IMR-90 (cell line): Measurements from ENCODE around the gene PC. TPM values are rescaled to one million over a fixed set of nuclear protein-coding genes. Genes with fewer than 3 reads are reported as not detected.

ENCODE experiments used
- ATAC-seq: fragments of 200-7000 bp; cut with Tn5 transposase; 2 replicates; pipeline ENCODE4 v1.9.1; 2020; ENCODE audit warnings: low read depth, mild to moderate bottlenecking, moderate library complexity
- BruUV-seq: library from RNA; stranded (reverse); fragments of 400-500 nt; replicated peaks from 2 replicates; lab custom pipeline; 2021; lab: Mats Ljungman, UMichigan
- CTCF ChIA-PET: fragments of 300-600 bp; formaldehyde crosslinking; extraction: SDS; loops from one replicate; lab custom pipeline; 2021; ENCODE audit warnings: antibody characterized with exemption; lab: Yijun Ruan, JAX
- POLR2A ChIA-PET: fragments of 300-600 bp; sonication (Branson Sonifier 250); formaldehyde crosslinking; loops from one replicate; lab custom pipeline; 2022; ENCODE audit warnings: antibody characterized with exemption; ENCODE audit not compliant: unreplicated experiment; lab: Charles Lee
- DNase-seq: peaks from one replicate; pipeline ENCODE4 v3.0.0; 2013
- H2AFZ ChIP-seq: replicated peaks from 2 replicates; pipeline ENCODE3; 2013; ENCODE audit warnings: low read length, mild to moderate bottlenecking; ENCODE audit not compliant: poor library complexity
- H2AK5ac ChIP-seq: 2 replicates; pipeline ENCODE4 v1.6.1; 2013; ENCODE audit warnings: low read depth, low read length, inconsistent platforms
- H2AK9ac ChIP-seq: replicated peaks from 2 replicates; pipeline ENCODE3; 2013; ENCODE audit warnings: mild to moderate bottlenecking, low read depth, low read length, moderate library complexity; ENCODE audit not compliant: poor library complexity
- H2BK120ac ChIP-seq: 2 replicates; pipeline ENCODE4 v1.6.1; 2013; ENCODE audit warnings: low read depth, low read length, inconsistent platforms
- H2BK15ac ChIP-seq: 3 replicates; pipeline ENCODE4 v1.6.1; 2013; ENCODE audit warnings: low read depth, low read length, inconsistent platforms
- H2BK20ac ChIP-seq: 2 replicates; pipeline ENCODE4 v1.6.1; 2013; ENCODE audit warnings: low read depth, mild to moderate bottlenecking, inconsistent platforms, low read length, moderate library complexity
- H2BK5ac ChIP-seq: 2 replicates; pipeline ENCODE4 v1.6.1; 2013; ENCODE audit warnings: mild to moderate bottlenecking, low read depth, low read length, inconsistent platforms; ENCODE audit not compliant: poor library complexity, severe bottlenecking
- H3K14ac ChIP-seq: replicated peaks from 2 replicates; pipeline ENCODE4 v1.6.1; 2013; ENCODE audit warnings: low read depth, low read length, inconsistent platforms
- H3K18ac ChIP-seq: 2 replicates; pipeline ENCODE4 v1.6.1; 2013; ENCODE audit warnings: low read depth, low read length, control low read depth
- H3K23ac ChIP-seq: 2 replicates; pipeline ENCODE4 v1.6.1; 2013; ENCODE audit warnings: low read depth, low read length, inconsistent platforms
- H3K27ac ChIP-seq: 2 replicates; pipeline ENCODE4 v1.5.1; 2013; ENCODE audit warnings: mild to moderate bottlenecking, control low read depth, low read length; ENCODE audit not compliant: insufficient read depth
- H3K27me3 ChIP-seq: 2 replicates; pipeline ENCODE4 v1.6.1; 2013; ENCODE audit warnings: low read length; ENCODE audit not compliant: control insufficient read depth, insufficient read depth
- H3K36me3 ChIP-seq: 2 replicates; pipeline ENCODE4 v1.6.1; 2013; ENCODE audit warnings: low read length, mixed read lengths; ENCODE audit not compliant: control insufficient read depth, insufficient read depth
- H3K4ac ChIP-seq: 2 replicates; pipeline ENCODE4 v1.6.1; 2013; ENCODE audit warnings: low read depth, low read length, inconsistent platforms
- H3K4me1 ChIP-seq: 2 replicates; pipeline ENCODE4 v1.6.1; 2013; ENCODE audit warnings: low read length, mixed read lengths; ENCODE audit not compliant: control insufficient read depth, insufficient read depth
- H3K4me2 ChIP-seq: 2 replicates; pipeline ENCODE4 v1.6.1; 2013; ENCODE audit warnings: low read depth, mild to moderate bottlenecking, control low read depth, low read length, moderate library complexity
- H3K4me3 ChIP-seq: 2 replicates; pipeline ENCODE4 v1.5.1; 2013; ENCODE audit warnings: low read depth, mild to moderate bottlenecking, control low read depth, low read length, moderate library complexity; ENCODE audit not compliant: insufficient read depth
- H3K56ac ChIP-seq: 2 replicates; pipeline ENCODE4 v1.6.1; 2013; ENCODE audit warnings: low read length, inconsistent platforms; ENCODE audit not compliant: insufficient read depth; ENCODE audit errors: extremely low read depth
- H3K79me1 ChIP-seq, 2 experiments: 2 replicates each; pipeline ENCODE4 v1.6.1; 2013; ENCODE audit warnings: low read length in 2 of 2, inconsistent platforms in 1 of 2, low read depth in 1 of 2
- H3K9ac ChIP-seq: 2 replicates; pipeline ENCODE4 v1.6.1; 2013; ENCODE audit warnings: low read depth, low read length, control low read depth
- H3K9me1 ChIP-seq: 2 replicates; pipeline ENCODE4 v1.6.1; 2013; ENCODE audit warnings: low read length, inconsistent platforms; ENCODE audit not compliant: insufficient read depth
- H3K9me3 ChIP-seq: 2 replicates; pipeline ENCODE4 v1.6.1; 2013; ENCODE audit warnings: low read length; ENCODE audit not compliant: control insufficient read depth, insufficient read depth
- H4K20me1 ChIP-seq: 2 replicates; pipeline ENCODE4 v1.6.1; 2013; ENCODE audit warnings: low read length, inconsistent platforms; ENCODE audit not compliant: insufficient read depth
- H4K5ac ChIP-seq: 2 replicates; pipeline ENCODE4 v1.6.1; 2013; ENCODE audit warnings: mild to moderate bottlenecking, low read depth, low read length, control low read depth
- H4K8ac ChIP-seq, 2 experiments: 2 replicates each; pipeline ENCODE4 v1.6.1; 2013; ENCODE audit warnings: low read depth in 2 of 2, low read length in 2 of 2, control low read depth in 1 of 2, inconsistent platforms in 1 of 2
- H4K91ac ChIP-seq: 2 replicates; pipeline ENCODE4 v1.6.1; 2013; ENCODE audit warnings: low read depth, low read length, inconsistent platforms; ENCODE audit not compliant: insufficient read depth
- BHLHE40 ChIP-seq: fragments of 150-350 bp; IDR thresholded peaks from 2 replicates; pipeline ENCODE4 v1.6.1; 2016; ENCODE audit warnings: mild to moderate bottlenecking, low read depth, low read length
- CHD1 ChIP-seq: IDR thresholded peaks from 2 replicates; pipeline ENCODE4 v1.6.1; 2012; ENCODE audit warnings: low read depth, low read length, improper control_type of control experiment
- FOS ChIP-seq: fragments of 150-350 bp; IDR thresholded peaks from 2 replicates; pipeline ENCODE4 v1.6.1; 2016; ENCODE audit warnings: low read depth, low read length
- MAFK ChIP-seq: IDR thresholded peaks from 2 replicates; pipeline ENCODE4 v1.6.1; 2012; ENCODE audit warnings: low read depth, low read length, improper control_type of control experiment
- MAZ ChIP-seq: IDR thresholded peaks from 2 replicates; pipeline ENCODE4 v1.6.1; 2012; ENCODE audit warnings: low read depth, mild to moderate bottlenecking, low read length, improper control_type of control experiment, moderate library complexity, borderline replicate concordance
- MXI1 ChIP-seq: IDR thresholded peaks from 2 replicates; pipeline ENCODE4 v1.6.1; 2012; ENCODE audit warnings: low read depth, mild to moderate bottlenecking, low read length, moderate library complexity, borderline replicate concordance
- RAD21 ChIP-seq: IDR thresholded peaks from 2 replicates; pipeline ENCODE4 v1.6.1; 2012; ENCODE audit warnings: low read length, improper control_type of control experiment
- RCOR1 ChIP-seq: IDR thresholded peaks from 2 replicates; pipeline ENCODE4 v1.6.1; 2012; ENCODE audit warnings: mild to moderate bottlenecking, low read length, improper control_type of control experiment; ENCODE audit not compliant: insufficient replicate concordance
- RFX5 ChIP-seq: IDR thresholded peaks from 2 replicates; pipeline ENCODE4 v1.8.0; 2012; ENCODE audit warnings: low read depth, mild to moderate bottlenecking, low read length, moderate library complexity
- SMC3 ChIP-seq: fragments of 150-350 bp; IDR thresholded peaks from 2 replicates; pipeline ENCODE4 v1.6.1; 2016; ENCODE audit warnings: low read depth, mild to moderate bottlenecking, antibody characterized with exemption, low read length, moderate library complexity
- WGBS, 2 experiments: methylation state at CpG; one replicate each; pipeline versions ENCODE4 v1.1.5 to v1.1.7; 2013; ENCODE audit warnings: missing lambda C conversion rate in 2 of 2; ENCODE audit not compliant: insufficient read length in 1 of 2; ENCODE audit errors: extremely low coverage in 2 of 2; 5-methylcytosine and 5-hydroxymethylcytosine counted together
- dilution Hi-C: fragments of 300-500 bp; cut with HindIII; formaldehyde crosslinking; loops from one replicate; pipeline ENCODE4 v1.14.3; 2018; ENCODE audit warnings: low sequenced_read_pairs; ENCODE audit not compliant: unreplicated experiment
- in situ Hi-C: fragments of 300-500 bp; cut with MboI; formaldehyde crosslinking; loops from 3 replicates; pipeline ENCODE4 v1.14.3; 2019; ENCODE audit warnings: low sequenced_read_pairs, inconsistent platforms, mixed read lengths
- intact Hi-C: fragments of 100-400 bp; cut with micrococcal nuclease; formaldehyde crosslinking; loops from 2 replicates; pipeline ENCODE4 v1.10.0; 2022
- polyA plus RNA-seq, 3 experiments: library from polyadenylated mRNA; depleted of rRNA; stranded (reverse); fragments of >200 nt; gene quantifications; 2 replicates each; pipeline ENCODE4 v1.2.3, GENCODE V29; 2012; ENCODE audit warnings: low replicate concordance in 1 of 3
- total RNA-seq: library from RNA; depleted of rRNA; stranded (reverse); fragments of >200 nt; gene quantifications from 2 replicates; pipeline ENCODE4 v1.2.3, GENCODE V29; 2012
- TF ChIP-seq, protein P1 (sequence below): conservative IDR thresholded peaks from 2 replicates; pipeline ENCODE4 v1.5.1; 2012; ENCODE audit warnings: mild to moderate bottlenecking, low read depth, low read length, improper control_type of control experiment
- TF ChIP-seq, protein P2 (sequence below): fragments of 150-350 bp; IDR thresholded peaks from 2 replicates; pipeline ENCODE4 v1.6.1; 2016; ENCODE audit warnings: low read depth, mild to moderate bottlenecking, low read length, moderate library complexity, borderline replicate concordance

Gene PC
- total and polyA plus RNA-seq, 2 of the 4 experiments (the other 2 are of a cell fraction) = 13.6 to 15.7 TPM

DNA sequence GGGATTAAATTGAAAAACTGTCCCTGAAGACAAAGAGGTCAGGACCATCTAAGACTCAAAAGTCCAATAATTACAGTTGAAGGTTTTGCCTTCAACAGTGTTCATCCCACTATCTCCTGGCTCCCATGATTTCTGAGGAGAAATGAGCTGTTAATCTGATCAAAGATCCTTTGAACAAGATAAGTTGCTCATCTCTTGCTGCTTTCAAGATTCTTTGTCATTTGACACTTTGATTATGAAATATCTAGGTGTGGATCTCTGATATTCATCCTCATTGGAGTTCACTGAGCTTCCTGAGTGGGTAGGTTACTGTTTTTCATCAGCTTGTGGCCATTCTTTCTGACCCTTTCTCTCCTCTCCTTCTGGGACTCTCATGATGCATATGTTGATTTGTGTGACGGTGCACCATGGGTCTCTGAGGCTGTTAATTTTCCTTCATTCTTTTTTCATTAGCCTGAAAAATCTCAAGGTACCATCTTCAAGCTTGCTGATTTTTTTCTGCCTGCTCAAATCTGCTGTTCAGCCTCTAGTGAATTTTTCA lies 20.9 kb downstream of the PC start:
- WGBS, 2 experiments = no CpG with 5 or more reads among the region's 1 CpG
- CTCF ChIA-PET = interaction anchor here (2.1 kb wide), 1 partner anchor 11 kb away, joined by 9 read pairs; no protein-coding TSS in a partner anchor
- no peak overlapping the region for H3K9ac ChIP-seq

More for the DNA sequence above, 20.9 kb downstream of the PC start:
- H3K56ac ChIP-seq = no peak overlapping the region
- H2AK9ac ChIP-seq = no peak overlapping the region
- in situ Hi-C loops (no loop called here), dilution Hi-C loops (no loop called here), intact Hi-C loops (no loop called here)
- H4K20me1 ChIP-seq = no peaks in the 10 kb centered on the region; the same call in 1 of the 2 replicates
- ATAC-seq = no peak
- no peaks in the 10 kb centered on the region for H3K36me3 ChIP-seq
- peak overlapping the region; percentile 58 for H3K14ac ChIP-seq
- peak overlapping the region; percentile 69; the same call in 1 of the 2 replicates for H3K27ac ChIP-seq
- H4K8ac ChIP-seq = no peak overlapping the region; a peak in 1 of 4 replicates
- H3K18ac ChIP-seq = peak overlapping the region; percentile 62; the same call in 1 of the 2 replicates
- H2AK5ac ChIP-seq = no peak overlapping the region; the same call in 1 of the 2 replicates
- H3K9me3 ChIP-seq = peaks cover 3% of the 10 kb centered on the region; the same call in 1 of the 2 replicates
- H2BK15ac ChIP-seq = peak overlapping the region; percentile 5; the same call in 2 of the 3 replicates
- no peak overlapping the region for H3K4me2 ChIP-seq
- peaks cover 19% of the 10 kb centered on the region for H3K4me1 ChIP-seq
- H3K23ac ChIP-seq = no peak overlapping the region
- no peak overlapping the region for H2AFZ ChIP-seq
- BruUV-seq = no TSS peak
- peak overlapping the region; percentile 9 for H4K5ac ChIP-seq
- peak overlapping the region; percentile 53; the same call in 1 of the 2 replicates for H4K91ac ChIP-seq
- H3K27me3 ChIP-seq = no peaks in the 10 kb centered on the region
- peaks cover 0 to 14% of the 10 kb centered on the region in 2 experiments; a peak in 3 of 4 replicates for H3K79me1 ChIP-seq
- H2BK120ac ChIP-seq = no peak overlapping the region; the same call in 1 of the 2 replicates
- POLR2A ChIA-PET = no interaction called here
- H3K4me3 ChIP-seq = no peak overlapping the region
- peak overlapping the region; percentile 32; the same call in 1 of the 2 replicates for H3K4ac ChIP-seq
- no peak for TF ChIP-seq MAZ
- TF ChIP-seq BHLHE40 = no peak
- no peak for TF ChIP-seq SMC3
- no peak for TF ChIP-seq CHD1
- TF ChIP-seq MAFK = no peak
- TF ChIP-seq, protein P1, sequence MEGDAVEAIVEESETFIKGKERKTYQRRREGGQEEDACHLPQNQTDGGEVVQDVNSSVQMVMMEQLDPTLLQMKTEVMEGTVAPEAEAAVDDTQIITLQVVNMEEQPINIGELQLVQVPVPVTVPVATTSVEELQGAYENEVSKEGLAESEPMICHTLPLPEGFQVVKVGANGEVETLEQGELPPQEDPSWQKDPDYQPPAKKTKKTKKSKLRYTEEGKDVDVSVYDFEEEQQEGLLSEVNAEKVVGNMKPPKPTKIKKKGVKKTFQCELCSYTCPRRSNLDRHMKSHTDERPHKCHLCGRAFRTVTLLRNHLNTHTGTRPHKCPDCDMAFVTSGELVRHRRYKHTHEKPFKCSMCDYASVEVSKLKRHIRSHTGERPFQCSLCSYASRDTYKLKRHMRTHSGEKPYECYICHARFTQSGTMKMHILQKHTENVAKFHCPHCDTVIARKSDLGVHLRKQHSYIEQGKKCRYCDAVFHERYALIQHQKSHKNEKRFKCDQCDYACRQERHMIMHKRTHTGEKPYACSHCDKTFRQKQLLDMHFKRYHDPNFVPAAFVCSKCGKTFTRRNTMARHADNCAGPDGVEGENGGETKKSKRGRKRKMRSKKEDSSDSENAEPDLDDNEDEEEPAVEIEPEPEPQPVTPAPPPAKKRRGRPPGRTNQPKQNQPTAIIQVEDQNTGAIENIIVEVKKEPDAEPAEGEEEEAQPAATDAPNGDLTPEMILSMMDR = no peak
- no peak for TF ChIP-seq RCOR1
- TF ChIP-seq, protein P2, sequence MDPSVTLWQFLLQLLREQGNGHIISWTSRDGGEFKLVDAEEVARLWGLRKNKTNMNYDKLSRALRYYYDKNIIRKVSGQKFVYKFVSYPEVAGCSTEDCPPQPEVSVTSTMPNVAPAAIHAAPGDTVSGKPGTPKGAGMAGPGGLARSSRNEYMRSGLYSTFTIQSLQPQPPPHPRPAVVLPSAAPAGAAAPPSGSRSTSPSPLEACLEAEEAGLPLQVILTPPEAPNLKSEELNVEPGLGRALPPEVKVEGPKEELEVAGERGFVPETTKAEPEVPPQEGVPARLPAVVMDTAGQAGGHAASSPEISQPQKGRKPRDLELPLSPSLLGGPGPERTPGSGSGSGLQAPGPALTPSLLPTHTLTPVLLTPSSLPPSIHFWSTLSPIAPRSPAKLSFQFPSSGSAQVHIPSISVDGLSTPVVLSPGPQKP = no peak
- TF ChIP-seq FOS = no peak
- no peak for TF ChIP-seq MXI1
- TF ChIP-seq RAD21 = no peak
- no peak for TF ChIP-seq RFX5
- peaks cover 20% of the 10 kb centered on the region for H3K9me1 ChIP-seq
- H2BK20ac ChIP-seq = peak overlapping the region; percentile 49; the same call in 1 of the 2 replicates
- DNase-seq = no peak
- H2BK5ac ChIP-seq = peak overlapping the region; percentile 32
